Panc1 (cell line): ENCODE measurements around the gene MOB1B. TPM values are rescaled to one million over a fixed set of nuclear protein-coding genes. Genes with fewer than 3 reads are reported as not detected.
"Not testable (repeated sequence)": the region's sequence is repeated elsewhere in the genome, so short reads cannot be mapped to it uniquely, and the experiment has no call there.

Experiments
- ATAC-seq: fragments of 200-7000 bp; cut with Tn5 transposase; 2 replicates; pipeline ENCODE4 v1.9.1; 2020; ENCODE audit warnings: mild to moderate bottlenecking, moderate library complexity
- BruUV-seq: library from RNA; stranded (reverse); fragments of 400-500 nt; replicated peaks from 2 replicates; lab custom pipeline; 2021; lab: Mats Ljungman, UMichigan
- CTCF ChIA-PET: fragments of 300-600 bp; sonication (Branson Sonifier 250); formaldehyde crosslinking; loops from one replicate; lab custom pipeline; 2022; ENCODE audit warnings: antibody characterized with exemption; lab: Charles Lee
- POLR2A ChIA-PET: fragments of 300-600 bp; sonication (Branson Sonifier 250); formaldehyde crosslinking; loops from one replicate; lab custom pipeline; 2022; ENCODE audit warnings: antibody characterized with exemption; lab: Charles Lee
- DNase-seq: peaks from one replicate; pipeline ENCODE4 v3.0.0-alpha.2; 2010; ENCODE audit warnings: low read depth, low spot score
- H3K27ac ChIP-seq: 2 replicates; pipeline ENCODE4 v1.5.1; 2011; ENCODE audit warnings: mild to moderate bottlenecking, low read length, inconsistent platforms
- H3K27me3 ChIP-seq: fragments of 200-500 bp; sonication (Bioruptor generic); 2 replicates; pipeline ENCODE4 v1.6.0; 2014; ENCODE audit warnings: low read length, inconsistent platforms; ENCODE audit not compliant: control insufficient read depth, insufficient read depth
- H3K36me3 ChIP-seq: fragments of 200-500 bp; sonication (Bioruptor generic); 2 replicates; pipeline ENCODE4 v1.5.1; 2014; ENCODE audit warnings: inconsistent platforms, mild to moderate bottlenecking, low read length, moderate library complexity; ENCODE audit not compliant: control insufficient read depth, insufficient read depth
- H3K4me1 ChIP-seq: 2 replicates; pipeline ENCODE4 v1.5.1; 2011; ENCODE audit warnings: inconsistent platforms, mild to moderate bottlenecking, low read length, moderate library complexity; ENCODE audit not compliant: control insufficient read depth, insufficient read depth
- H3K4me3 ChIP-seq, 2 experiments: 2 replicates each; pipeline ENCODE4 v1.5.1; 2011 to 2012; ENCODE audit warnings: low read depth in 2 of 2, low read length in 2 of 2, mild to moderate bottlenecking in 2 of 2, inconsistent platforms in 1 of 2, moderate library complexity in 1 of 2
- H3K9me3 ChIP-seq: fragments of 200-500 bp; sonication (Bioruptor generic); 2 replicates; pipeline ENCODE4 v1.5.1; 2014; ENCODE audit warnings: low read depth, mild to moderate bottlenecking, inconsistent platforms, low read length, moderate library complexity; ENCODE audit not compliant: control insufficient read depth, insufficient read depth
- POLR2AphosphoS5 ChIP-seq: IDR thresholded peaks from 2 replicates; pipeline ENCODE4 v1.6.1; 2012; ENCODE audit warnings: mild to moderate bottlenecking, low read depth, low read length, moderate library complexity
- SIN3A ChIP-seq: IDR thresholded peaks from 2 replicates; pipeline ENCODE4 v1.6.1; 2012; ENCODE audit warnings: low read depth, mild to moderate bottlenecking, low read length, moderate library complexity, borderline replicate concordance; ENCODE audit not compliant: insufficient read depth
- TCF7L2 ChIP-seq: IDR thresholded peaks from 2 replicates; pipeline ENCODE4 v1.6.1; 2011; ENCODE audit warnings: mild to moderate bottlenecking, low read depth, low read length, inconsistent platforms
- in situ Hi-C: cut with HindIII; loops from 2 replicates; pipeline ENCODE4 v1.10.0; 2016; ENCODE audit warnings: low sequenced_read_pairs, low pct_unique_long_range_greater_than_20kb
- intact Hi-C: fragments of 100-400 bp; cut with micrococcal nuclease; formaldehyde crosslinking; loops from one replicate; pipeline ENCODE4 v1.10.0; 2022; ENCODE audit not compliant: unreplicated experiment
- total RNA-seq: library from RNA; stranded (reverse); gene quantifications from one replicate; pipeline ENCODE4 v1.2.1, GENCODE V29; 2021; ENCODE audit not compliant: unreplicated experiment
- TF ChIP-seq, protein P1 (sequence below): fragments of 450-650 bp; IDR thresholded peaks from 2 replicates; pipeline ENCODE4 v1.5.1; 2017; ENCODE audit warnings: mild to moderate bottlenecking
- TF ChIP-seq, protein P2 (sequence below), 2 experiments: IDR thresholded peaks; 2 replicates each; pipeline ENCODE4 v1.6.1; 2011 to 2012; ENCODE audit warnings: low read depth in 2 of 2, control low read depth in 1 of 2, low read length in 1 of 2, mild to moderate bottlenecking in 1 of 2, moderate library complexity in 1 of 2; ENCODE audit not compliant: insufficient read depth in 1 of 2

Gene MOB1B
- total RNA-seq, 1 experiment from 2014 or later = 20.1 TPM

GRCh38 chr4:71011451-71011850 lies 109.3 kb downstream of the MOB1B start:
- no peaks in the 10 kb centered on the region for H3K9me3 ChIP-seq

GRCh38 chr4:71017391-71017790 lies 115.2 kb downstream of the MOB1B start:
- DNase-seq, intact Hi-C loops, H3K9me3 ChIP-seq, H3K27ac ChIP-seq, H3K27me3 ChIP-seq, ATAC-seq, BruUV-seq, POLR2A ChIA-PET, H3K4me1 ChIP-seq, H3K4me3 ChIP-seq, in situ Hi-C loops, H3K36me3 ChIP-seq, CTCF ChIA-PET: not testable (repeated sequence)

More at GRCh38 chr4:71011451-71011850, 109.3 kb downstream of the MOB1B start:
- no peak for ATAC-seq
- CTCF ChIA-PET = interaction anchor here (0.9 kb wide), 1 partner anchor 360 kb away, joined by 4 read pairs; no protein-coding TSS in a partner anchor
- H3K27me3 ChIP-seq = no peaks in the 10 kb centered on the region
- in situ Hi-C loops = no loop called here
- no peaks in the 10 kb centered on the region for H3K36me3 ChIP-seq
- POLR2A ChIA-PET = interaction anchor here (0.7 kb wide), 1 partner anchor 265 kb away, joined by 7 read pairs; no protein-coding TSS in a partner anchor
- TF ChIP-seq, protein P1, sequence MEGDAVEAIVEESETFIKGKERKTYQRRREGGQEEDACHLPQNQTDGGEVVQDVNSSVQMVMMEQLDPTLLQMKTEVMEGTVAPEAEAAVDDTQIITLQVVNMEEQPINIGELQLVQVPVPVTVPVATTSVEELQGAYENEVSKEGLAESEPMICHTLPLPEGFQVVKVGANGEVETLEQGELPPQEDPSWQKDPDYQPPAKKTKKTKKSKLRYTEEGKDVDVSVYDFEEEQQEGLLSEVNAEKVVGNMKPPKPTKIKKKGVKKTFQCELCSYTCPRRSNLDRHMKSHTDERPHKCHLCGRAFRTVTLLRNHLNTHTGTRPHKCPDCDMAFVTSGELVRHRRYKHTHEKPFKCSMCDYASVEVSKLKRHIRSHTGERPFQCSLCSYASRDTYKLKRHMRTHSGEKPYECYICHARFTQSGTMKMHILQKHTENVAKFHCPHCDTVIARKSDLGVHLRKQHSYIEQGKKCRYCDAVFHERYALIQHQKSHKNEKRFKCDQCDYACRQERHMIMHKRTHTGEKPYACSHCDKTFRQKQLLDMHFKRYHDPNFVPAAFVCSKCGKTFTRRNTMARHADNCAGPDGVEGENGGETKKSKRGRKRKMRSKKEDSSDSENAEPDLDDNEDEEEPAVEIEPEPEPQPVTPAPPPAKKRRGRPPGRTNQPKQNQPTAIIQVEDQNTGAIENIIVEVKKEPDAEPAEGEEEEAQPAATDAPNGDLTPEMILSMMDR = no peak
- TF ChIP-seq TCF7L2 (no peak), POLR2AphosphoS5 (no peak), SIN3A (no peak)
- TF ChIP-seq, protein P2, sequence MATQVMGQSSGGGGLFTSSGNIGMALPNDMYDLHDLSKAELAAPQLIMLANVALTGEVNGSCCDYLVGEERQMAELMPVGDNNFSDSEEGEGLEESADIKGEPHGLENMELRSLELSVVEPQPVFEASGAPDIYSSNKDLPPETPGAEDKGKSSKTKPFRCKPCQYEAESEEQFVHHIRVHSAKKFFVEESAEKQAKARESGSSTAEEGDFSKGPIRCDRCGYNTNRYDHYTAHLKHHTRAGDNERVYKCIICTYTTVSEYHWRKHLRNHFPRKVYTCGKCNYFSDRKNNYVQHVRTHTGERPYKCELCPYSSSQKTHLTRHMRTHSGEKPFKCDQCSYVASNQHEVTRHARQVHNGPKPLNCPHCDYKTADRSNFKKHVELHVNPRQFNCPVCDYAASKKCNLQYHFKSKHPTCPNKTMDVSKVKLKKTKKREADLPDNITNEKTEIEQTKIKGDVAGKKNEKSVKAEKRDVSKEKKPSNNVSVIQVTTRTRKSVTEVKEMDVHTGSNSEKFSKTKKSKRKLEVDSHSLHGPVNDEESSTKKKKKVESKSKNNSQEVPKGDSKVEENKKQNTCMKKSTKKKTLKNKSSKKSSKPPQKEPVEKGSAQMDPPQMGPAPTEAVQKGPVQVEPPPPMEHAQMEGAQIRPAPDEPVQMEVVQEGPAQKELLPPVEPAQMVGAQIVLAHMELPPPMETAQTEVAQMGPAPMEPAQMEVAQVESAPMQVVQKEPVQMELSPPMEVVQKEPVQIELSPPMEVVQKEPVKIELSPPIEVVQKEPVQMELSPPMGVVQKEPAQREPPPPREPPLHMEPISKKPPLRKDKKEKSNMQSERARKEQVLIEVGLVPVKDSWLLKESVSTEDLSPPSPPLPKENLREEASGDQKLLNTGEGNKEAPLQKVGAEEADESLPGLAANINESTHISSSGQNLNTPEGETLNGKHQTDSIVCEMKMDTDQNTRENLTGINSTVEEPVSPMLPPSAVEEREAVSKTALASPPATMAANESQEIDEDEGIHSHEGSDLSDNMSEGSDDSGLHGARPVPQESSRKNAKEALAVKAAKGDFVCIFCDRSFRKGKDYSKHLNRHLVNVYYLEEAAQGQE (IDR thresholded peaks at IDR 0.05; ENCODE audit: insufficient read depth in 1 of 2, low read depth in 2 of 2, low read length in 1 of 2) = no peak
- BruUV-seq = no TSS peak
- no peaks in the 10 kb centered on the region for H3K4me1 ChIP-seq
- no peak for DNase-seq
- H3K4me3 ChIP-seq = no peak overlapping the region
- no peak overlapping the region for H3K27ac ChIP-seq
- intact Hi-C loops = no loop called here

DNA sequence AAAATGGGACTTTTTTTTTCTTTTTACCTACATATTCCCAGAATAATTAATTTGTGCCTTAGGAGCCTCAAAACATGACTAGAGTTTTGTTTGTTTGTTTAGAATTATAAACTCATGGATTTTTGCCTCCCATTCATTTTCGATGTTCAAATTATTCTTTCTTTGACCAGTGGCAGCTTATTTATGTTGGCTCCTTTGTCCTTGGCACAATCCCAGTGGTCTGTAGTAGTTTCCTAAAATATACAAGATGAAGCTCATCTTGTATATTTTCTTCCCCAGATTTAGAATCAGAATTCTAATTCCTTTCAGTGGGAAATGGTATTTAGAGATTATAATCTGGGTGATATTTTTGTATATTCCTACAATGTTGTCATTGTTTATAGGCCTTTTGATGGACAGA lies 118.4 kb downstream of the MOB1B start:
- no peak overlapping the region for H3K4me3 ChIP-seq
- H3K36me3 ChIP-seq = peaks cover 3% of the 10 kb centered on the region; the same call in 1 of the 2 replicates
- ATAC-seq = no peak
- no peaks in the 10 kb centered on the region for H3K9me3 ChIP-seq
- H3K4me1 ChIP-seq = no peaks in the 10 kb centered on the region
- no peak for DNase-seq
- no TSS peak for BruUV-seq
- no peaks in the 10 kb centered on the region for H3K27me3 ChIP-seq
- ChIA-PET CTCF (no interaction called here), POLR2A (no interaction called here)
- TF ChIP-seq TCF7L2 (no peak), SIN3A (no peak), POLR2AphosphoS5 (no peak)
- TF ChIP-seq, protein P1 = no peak
- TF ChIP-seq, protein P2 (IDR thresholded peaks at IDR 0.05; ENCODE audit: insufficient read depth in 1 of 2, low read depth in 2 of 2, low read length in 1 of 2) = no peak
- no peak overlapping the region for H3K27ac ChIP-seq
- intact Hi-C loops = no loop called here
- in situ Hi-C loops = no loop called here
